ENCODE results near the gene EGR1. TPM values are rescaled to one million over a fixed set of nuclear protein-coding genes. Genes with fewer than 3 reads are reported as not detected.

Gene EGR1
- total and polyA plus RNA-seq, 2 of the 4 experiments (the other 2 are of a cell fraction) = 2.9 to 104 TPM

- H2AK9ac ChIP-seq (replicated peaks; ENCODE audit: low read depth, low read length, poor library complexity) = no peak overlapping the region
- TF ChIP-seq CHD1 (IDR thresholded peaks at IDR 0.05; ENCODE audit: low read depth, low read length) = no peak
- TF ChIP-seq RFX5 (IDR thresholded peaks at IDR 0.05; ENCODE audit: low read depth, low read length) = no peak
- TF ChIP-seq MXI1 (IDR thresholded peaks at IDR 0.05; ENCODE audit: borderline replicate concordance, low read depth, low read length) = no peak
- no peak for TF ChIP-seq CEBPB (IDR thresholded peaks at IDR 0.05; ENCODE audit: low read depth, low read length)
- TF ChIP-seq SMC3 (IDR thresholded peaks at IDR 0.05; ENCODE audit: low read depth, low read length) = no peak
- TF ChIP-seq RCOR1 (IDR thresholded peaks at IDR 0.05; ENCODE audit: insufficient replicate concordance, low read length) = no peak
- no peak for TF ChIP-seq ELK1 (IDR thresholded peaks at IDR 0.05; ENCODE audit: borderline replicate concordance, low read depth, low read length)
- no peak for TF ChIP-seq MAFK (IDR thresholded peaks at IDR 0.05; ENCODE audit: low read depth, low read length)
- no peak for TF ChIP-seq BHLHE40 (IDR thresholded peaks at IDR 0.05; ENCODE audit: low read depth, low read length)
- no peak for TF ChIP-seq USF2 (IDR thresholded peaks at IDR 0.05; ENCODE audit: low read depth, low read length)
- no peak for TF ChIP-seq RAD21 (IDR thresholded peaks at IDR 0.05; ENCODE audit: low read length)
- H3K18ac ChIP-seq (ENCODE audit: low read depth, low read length) = no peak overlapping the region
- no peak overlapping the region for H3K4ac ChIP-seq (ENCODE audit: low read depth, low read length)
- no peak overlapping the region for H3K4me3 ChIP-seq (ENCODE audit: insufficient read depth, low read depth, low read length)
- ChIA-PET POLR2A (ENCODE audit: unreplicated experiment) (no interaction called here), CTCF (no interaction called here)
- no peaks in the 10 kb centered on the region for H3K27me3 ChIP-seq (ENCODE audit: control insufficient read depth, insufficient read depth, low read length)
- H2AFZ ChIP-seq (replicated peaks; ENCODE audit: low read length, poor library complexity) = no peak overlapping the region
- peaks cover 16 to 36% of the 10 kb centered on the region in 2 experiments for H3K79me1 ChIP-seq (ENCODE audit: low read depth in 1 of 2, low read length in 2 of 2)
- peaks cover 25% of the 10 kb centered on the region for H3K36me3 ChIP-seq (ENCODE audit: control insufficient read depth, insufficient read depth, low read length)
- H3K56ac ChIP-seq (ENCODE audit: extremely low read depth, insufficient read depth, low read length) = no peak overlapping the region
- dilution Hi-C loops (cut with HindIII; ENCODE audit: low sequenced_read_pairs, unreplicated experiment) (no loop called here), intact Hi-C loops (cut with micrococcal nuclease) (no loop called here), in situ Hi-C loops (cut with MboI; ENCODE audit: low sequenced_read_pairs) (no loop called here)
- ATAC-seq (ENCODE audit: low read depth) = no peak
- WGBS, 2 experiments (ENCODE audit: extremely low coverage in 2 of 2, insufficient read length in 1 of 2) = 61% methylated on average over 6 of the region's 10 CpGs; no CpG with 5 or more reads in 1 of the 2 experiments
- no peak overlapping the region for H3K23ac ChIP-seq (ENCODE audit: low read depth, low read length)
- H4K91ac ChIP-seq (ENCODE audit: insufficient read depth, low read depth, low read length) = no peak overlapping the region
- H3K9ac ChIP-seq (ENCODE audit: low read depth, low read length) = no peak overlapping the region
- H3K27ac ChIP-seq (ENCODE audit: insufficient read depth, low read length) = peak overlapping the region; percentile 43; the same call in 1 of the 2 replicates
- no peak overlapping the region for H3K4me2 ChIP-seq (ENCODE audit: low read depth, low read length)
- H4K8ac ChIP-seq (ENCODE audit: low read depth in 2 of 2, low read length in 2 of 2) = no peak overlapping the region
- no peak for DNase-seq
- no peak overlapping the region for H2BK5ac ChIP-seq (ENCODE audit: low read depth, low read length, poor library complexity, severe bottlenecking)
- H2BK20ac ChIP-seq (ENCODE audit: low read depth, low read length) = no peak overlapping the region
- no TSS peak for BruUV-seq (replicated peaks)
- H3K4me1 ChIP-seq (ENCODE audit: control insufficient read depth, insufficient read depth, low read length) = peaks cover 11% of the 10 kb centered on the region
- H4K20me1 ChIP-seq (ENCODE audit: insufficient read depth, low read length) = peaks cover 26% of the 10 kb centered on the region
- H3K9me1 ChIP-seq (ENCODE audit: insufficient read depth, low read length) = no peaks in the 10 kb centered on the region; the same call in 1 of the 2 replicates
- no peak overlapping the region for H2AK5ac ChIP-seq (ENCODE audit: low read depth, low read length)
- no peaks in the 10 kb centered on the region for H3K9me3 ChIP-seq (ENCODE audit: control insufficient read depth, insufficient read depth, low read length)
- no peak overlapping the region for H2BK15ac ChIP-seq (ENCODE audit: low read depth, low read length)
- H4K5ac ChIP-seq (ENCODE audit: low read depth, low read length) = no peak overlapping the region; the same call in 1 of the 2 replicates
- H2BK120ac ChIP-seq (ENCODE audit: low read depth, low read length) = no peak overlapping the region
- no peak overlapping the region for H3K14ac ChIP-seq (replicated peaks; ENCODE audit: low read depth, low read length)
These were observed 41.4 kb downstream of the EGR1 start for GRCh38 chr5:138506370-138507306.

Measured in IMR-90 (cell line).